Measurements from ENCODE around the gene GLIS1.

Gene GLIS1

GRCh38 chr1:53520481-53520880 lies 218.5 kb downstream of the GLIS1 start:
- no peak for DNase-seq

GRCh38 chr1:53519421-53519820 lies 219.5 kb downstream of the GLIS1 start:
- no peak for DNase-seq

GRCh38 chr1:53518775-53519174 lies 220.2 kb downstream of the GLIS1 start:
- no peak for DNase-seq

GRCh38 chr1:53517821-53518352 lies 221.1 kb downstream of the GLIS1 start:
- DNase-seq: no peak

GRCh38 chr1:53517109-53517508 lies 221.9 kb downstream of the GLIS1 start:
- DNase-seq: no peak

- no peak for DNase-seq
These were observed 222.8 kb downstream of the GLIS1 start for GRCh38 chr1:53516181-53516580.

GRCh38 chr1:53514436-53514835 lies 224.5 kb downstream of the GLIS1 start:
- DNase-seq: no peak

- no peak for DNase-seq
These were observed 225.1 kb downstream of the GLIS1 start for GRCh38 chr1:53513846-53514245.

- no peak for DNase-seq
These were observed 225.9 kb downstream of the GLIS1 start for GRCh38 chr1:53512807-53513755.

GRCh38 chr1:53511933-53512806 lies 226.8 kb downstream of the GLIS1 start:
- peak; percentile 71 for DNase-seq

- no peak for DNase-seq
These were observed 227.5 kb downstream of the GLIS1 start for GRCh38 chr1:53511323-53511932.

- no peak for DNase-seq
These were observed 228.7 kb downstream of the GLIS1 start for GRCh38 chr1:53510215-53510614.

- DNase-seq: no peak
These were observed 229.2 kb downstream of the GLIS1 start for GRCh38 chr1:53509775-53510174.

GRCh38 chr1:53508991-53509666 lies 229.8 kb downstream of the GLIS1 start:
- DNase-seq: no peak

GRCh38 chr1:53508056-53508990 lies 230.6 kb downstream of the GLIS1 start:
- no peak for DNase-seq

GRCh38 chr1:53507116-53507820 lies 231.7 kb downstream of the GLIS1 start:
- DNase-seq: no peak

- DNase-seq: no peak
These were observed 232.5 kb downstream of the GLIS1 start for GRCh38 chr1:53506355-53507050.

- no peak for DNase-seq
These were observed 233.1 kb downstream of the GLIS1 start for GRCh38 chr1:53505891-53506290.

- no peak for DNase-seq
These were observed 233.6 kb downstream of the GLIS1 start for GRCh38 chr1:53505401-53505800.

GRCh38 chr1:53504901-53505300 lies 234.1 kb downstream of the GLIS1 start:
- DNase-seq: no peak
